Endodermal cell (in vitro differentiated cells): ENCODE measurements around the gene SLC36A4. TPM values are rescaled to one million over a fixed set of nuclear protein-coding genes. Genes with fewer than 3 reads are reported as not detected.

ENCODE experiments used
- DNase-seq: peaks from one replicate; pipeline ENCODE4 v3.0.0-alpha.2; 2017
- H3K27ac ChIP-seq: 2 replicates; pipeline ENCODE4 v1.5.1; 2013; ENCODE audit warnings: mild to moderate bottlenecking, low read depth, low read length, moderate library complexity
- H3K27me3 ChIP-seq: 2 replicates; pipeline ENCODE4 v1.6.1; 2013; ENCODE audit warnings: mild to moderate bottlenecking, low read length, moderate library complexity; ENCODE audit not compliant: insufficient read depth, control insufficient read depth, poor library complexity, severe bottlenecking
- H3K36me3 ChIP-seq: 2 replicates; pipeline ENCODE4 v1.7.0; 2013; ENCODE audit warnings: mild to moderate bottlenecking, low read length, moderate library complexity; ENCODE audit not compliant: control insufficient read depth, insufficient read depth
- H3K4me1 ChIP-seq: one replicate; pipeline ENCODE4 v1.7.0; 2013; ENCODE audit warnings: low read length; ENCODE audit not compliant: control insufficient read depth, insufficient read depth
- H3K4me3 ChIP-seq: 2 replicates; pipeline ENCODE4 v1.5.1; 2013; ENCODE audit warnings: mild to moderate bottlenecking, low read length, moderate library complexity
- H3K9ac ChIP-seq: 2 replicates; pipeline ENCODE4 v1.6.1; 2013; ENCODE audit warnings: mild to moderate bottlenecking, low read length, moderate library complexity; ENCODE audit not compliant: poor library complexity, severe bottlenecking; ENCODE audit errors: extremely low read depth
- H3K9me3 ChIP-seq: 2 replicates; pipeline ENCODE4 v1.6.1; 2013; ENCODE audit warnings: mild to moderate bottlenecking, low read length, moderate library complexity; ENCODE audit not compliant: control insufficient read depth
- H3K27ac Mint-ChIP-seq: 2 replicates; pipeline ENCODE4 v1.8.0; 2020; ENCODE audit warnings: mixed read lengths
- H3K27me3 Mint-ChIP-seq: 2 replicates; pipeline ENCODE4 v1.8.0; 2021; ENCODE audit warnings: mild to moderate bottlenecking, mixed read lengths; ENCODE audit not compliant: insufficient read depth
- H3K36me3 Mint-ChIP-seq: 2 replicates; pipeline ENCODE4 v1.8.0; 2020; ENCODE audit warnings: low read depth, mixed read lengths
- H3K4me1 Mint-ChIP-seq: 2 replicates; pipeline ENCODE4 v1.8.0; 2020; ENCODE audit warnings: mixed read lengths
- H3K4me3 Mint-ChIP-seq: 2 replicates; pipeline ENCODE4 v1.8.0; 2020; ENCODE audit warnings: mild to moderate bottlenecking, moderate library complexity, mixed read lengths
- H3K9me3 Mint-ChIP-seq: 2 replicates; pipeline ENCODE4 v1.8.0; 2020; ENCODE audit warnings: mild to moderate bottlenecking, mixed read lengths
- CTCF ChIP-seq: fragments of 200-600 bp; sonication (generic); conservative IDR thresholded peaks from 2 replicates; pipeline ENCODE4 v1.5.0; 2021; ENCODE audit warnings: antibody characterized with exemption, mild to moderate bottlenecking
- WGBS, 2 experiments: methylation state at CpG; one replicate each; pipeline versions ENCODE4 v1.1.5 to v1.1.7; 2013; ENCODE audit warnings: missing lambda C conversion rate in 2 of 2, mixed read lengths in 1 of 2; ENCODE audit not compliant: insufficient coverage in 1 of 2, insufficient read length in 1 of 2; 5-methylcytosine and 5-hydroxymethylcytosine counted together
- total RNA-seq, 2 donors: library from RNA; stranded (reverse); fragmentation: NEBNext Ultra II Directional in 1 of 2; extraction: Animal tissue kit (Norgen Biotek cat#: 25700) in 1 of 2; gene quantifications; 2 replicates in 1 of 2; 3 replicates in 1 of 2; pipeline ENCODE4 v1.2.1, GENCODE V29; 2021

SLC36A4 gene
- total RNA-seq, 2 donors from 2014 or later: 31.7 to 47.5 TPM

GRCh38 chr11:93131709-93132108, 66.1 kb downstream of the SLC36A4 start:
- Histone ChIP-seq H3K27ac (no peak overlapping the region), H3K27me3 (no peaks in the 10 kb centered on the region), H3K36me3 (no peaks in the 10 kb centered on the region), H3K4me1 (no peaks in the 10 kb centered on the region), H3K9me3 (no peaks in the 10 kb centered on the region), H3K4me3 (no peak overlapping the region), H3K9ac (no peak overlapping the region)
- peaks cover 5% of the 10 kb centered on the region for H3K4me1 Mint-ChIP-seq
- peaks cover 5% of the 10 kb centered on the region for H3K36me3 Mint-ChIP-seq
- no peak overlapping the region for H3K27ac Mint-ChIP-seq
- 63 to 76% methylated on average over 2 of the region's 2 CpGs for WGBS, 2 experiments
- no peaks in the 10 kb centered on the region for H3K27me3 Mint-ChIP-seq
- peak; percentile 63 for DNase-seq
- TF ChIP-seq CTCF: peak; percentile 68
- no peak overlapping the region for H3K4me3 Mint-ChIP-seq
- H3K9me3 Mint-ChIP-seq: no peaks in the 10 kb centered on the region

GRCh38 chr11:93128574-93128973, 69.2 kb downstream of the SLC36A4 start:
- peaks cover 6% of the 10 kb centered on the region for H3K9me3 Mint-ChIP-seq
- peaks cover 5% of the 10 kb centered on the region for H3K4me1 Mint-ChIP-seq

GRCh38 chr11:93123351-93123898, 74.4 kb downstream of the SLC36A4 start:
- no peak overlapping the region for H3K4me3 ChIP-seq
- H3K27me3 ChIP-seq: no peaks in the 10 kb centered on the region
- no peak overlapping the region for H3K4me3 Mint-ChIP-seq
- WGBS, 2 experiments: 96% methylated on average over 3 to 4 of the region's 4 CpGs
- H3K27ac ChIP-seq: no peak overlapping the region
- no peak for TF ChIP-seq CTCF
- H3K36me3 Mint-ChIP-seq: peaks cover 4% of the 10 kb centered on the region
- H3K27ac Mint-ChIP-seq: no peak overlapping the region
- peaks cover 9% of the 10 kb centered on the region for H3K9me3 Mint-ChIP-seq
- no peaks in the 10 kb centered on the region for H3K36me3 ChIP-seq
- peaks cover 11% of the 10 kb centered on the region for H3K27me3 Mint-ChIP-seq
- DNase-seq: no peak
- H3K9ac ChIP-seq: no peak overlapping the region
- peaks cover 27% of the 10 kb centered on the region for H3K9me3 ChIP-seq
- H3K4me1 Mint-ChIP-seq: peaks cover 10% of the 10 kb centered on the region
- H3K4me1 ChIP-seq: no peaks in the 10 kb centered on the region

More at GRCh38 chr11:93128574-93128973, 69.2 kb downstream of the SLC36A4 start:
- 93 to 100% methylated on average over 2 to 3 of the region's 3 CpGs for WGBS, 2 experiments
- H3K9me3 ChIP-seq: peaks cover 11% of the 10 kb centered on the region
- Mint-ChIP-seq H3K27ac (no peak overlapping the region), H3K27me3 (no peaks in the 10 kb centered on the region), H3K36me3 (no peaks in the 10 kb centered on the region), H3K4me3 (no peak overlapping the region)
- H3K4me3 ChIP-seq: no peak overlapping the region
- DNase-seq: no peak
- no peaks in the 10 kb centered on the region for H3K27me3 ChIP-seq
- H3K4me1 ChIP-seq: no peaks in the 10 kb centered on the region
- TF ChIP-seq CTCF: peak; percentile 34
- H3K36me3 ChIP-seq: no peaks in the 10 kb centered on the region
- no peak overlapping the region for H3K9ac ChIP-seq
- no peak overlapping the region for H3K27ac ChIP-seq
